Ascending aorta (tissue), 2 donors: ENCODE measurements around the gene LCK. TPM values are rescaled to one million over a fixed set of nuclear protein-coding genes. Genes with fewer than 3 reads are reported as not detected.

Experiments used
- DNase-seq, 2 donors: peaks; one replicate each; pipeline ENCODE4 v3.0.0-alpha.2; 2019; ENCODE audit warnings: low spot score in 2 of 2
- H3K27ac ChIP-seq, 2 donors: fragments of 200-600 bp; sonication (generic); one replicate each; pipeline ENCODE4 v1.5.1; 2016 to 2017; ENCODE audit warnings: mild to moderate bottlenecking in 1 of 2
- H3K27me3 ChIP-seq: fragments of 200-600 bp; sonication (generic); one replicate; pipeline ENCODE4 v1.5.1; 2017
- H3K36me3 ChIP-seq, 2 donors: fragments of 200-600 bp; sonication (generic); one replicate each; pipeline ENCODE4 v1.5.1; 2016
- H3K4me1 ChIP-seq, 2 donors: fragments of 200-600 bp; sonication (generic); one replicate each; pipeline ENCODE4 v1.5.1; 2016 to 2017; ENCODE audit warnings: mild to moderate bottlenecking in 1 of 2
- H3K4me3 ChIP-seq, 2 donors: fragments of 200-600 bp; sonication (generic); one replicate each; pipeline ENCODE4 v1.5.1; 2016 to 2017; ENCODE audit warnings: mild to moderate bottlenecking in 1 of 2
- H3K9me3 ChIP-seq, 2 donors: fragments of 200-600 bp; sonication (generic); one replicate each; pipeline ENCODE4 v1.5.1; 2016
- intact Hi-C: fragments of 100-400 bp; cut with DNase I; formaldehyde crosslinking; loops from one replicate; pipeline ENCODE4 v1.15.1; 2023
- total RNA-seq: library from RNA; depleted of rRNA; stranded (reverse); fragments of >200 nt; gene quantifications from one replicate; pipeline ENCODE4 v1.1.0, GENCODE V29; 2016
- TF ChIP-seq, protein P1 (sequence below), 3 experiments: fragments of 200-600 bp in 2 of 3; fragments of 450-650 bp in 1 of 3; sonication (generic) in 2 of 3; IDR thresholded peaks; one replicate each; pipeline ENCODE4 v1.5.1; 2016 to 2019; ENCODE audit warnings: antibody characterized with exemption in 3 of 3, mild to moderate bottlenecking in 1 of 3, moderate library complexity in 1 of 3

The LCK gene
- not detected for total RNA-seq

DNA sequence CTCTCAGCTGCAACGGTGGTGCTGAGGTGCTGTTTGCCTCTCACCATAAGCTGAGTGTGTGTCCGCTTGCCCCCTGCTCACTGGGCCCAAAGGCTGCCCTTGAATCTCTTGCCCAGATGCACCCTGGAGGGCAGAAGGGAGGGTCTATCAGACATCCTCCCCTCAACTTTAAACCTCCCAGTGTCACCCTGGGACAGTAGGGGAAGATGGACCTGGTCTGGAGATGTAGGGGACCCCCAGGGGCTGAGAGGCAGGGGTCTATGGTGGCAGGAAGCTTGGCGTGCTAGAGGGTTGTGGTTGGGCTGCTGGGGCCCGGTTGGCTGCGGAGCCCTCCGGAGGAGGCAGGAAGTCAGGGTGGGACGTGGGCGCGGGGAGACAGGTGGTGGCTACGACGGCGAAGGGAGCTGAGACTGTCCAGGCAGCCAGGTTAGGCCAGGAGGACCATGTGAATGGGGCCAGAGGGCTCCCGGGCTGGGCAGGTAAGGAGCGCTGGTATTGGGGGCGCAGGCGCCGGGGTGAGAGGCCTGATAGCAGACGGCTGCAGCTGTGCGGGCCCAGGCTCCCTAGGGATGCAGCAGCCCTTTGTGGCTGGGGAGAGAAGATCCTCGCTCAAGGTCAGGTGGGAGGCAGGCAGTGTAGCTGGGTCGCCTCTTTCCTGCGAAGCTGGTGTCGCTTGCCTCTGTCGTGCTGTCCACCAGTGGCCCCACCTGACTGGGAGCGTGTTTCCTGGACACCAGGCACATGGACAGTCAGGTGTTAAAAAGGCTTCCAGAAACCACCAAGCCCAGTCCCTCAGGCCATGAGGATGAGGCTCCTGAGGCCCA lies at the start of gene LCK:
Gene LCK, plus strand, starts transcription at position 373 of the 824 bp plus-strand sequence. CDS start 23,065 bp downstream, outside the sequence.
- no peak for DNase-seq
- intact Hi-C loops, result no loop called here
- TF ChIP-seq, protein P1, sequence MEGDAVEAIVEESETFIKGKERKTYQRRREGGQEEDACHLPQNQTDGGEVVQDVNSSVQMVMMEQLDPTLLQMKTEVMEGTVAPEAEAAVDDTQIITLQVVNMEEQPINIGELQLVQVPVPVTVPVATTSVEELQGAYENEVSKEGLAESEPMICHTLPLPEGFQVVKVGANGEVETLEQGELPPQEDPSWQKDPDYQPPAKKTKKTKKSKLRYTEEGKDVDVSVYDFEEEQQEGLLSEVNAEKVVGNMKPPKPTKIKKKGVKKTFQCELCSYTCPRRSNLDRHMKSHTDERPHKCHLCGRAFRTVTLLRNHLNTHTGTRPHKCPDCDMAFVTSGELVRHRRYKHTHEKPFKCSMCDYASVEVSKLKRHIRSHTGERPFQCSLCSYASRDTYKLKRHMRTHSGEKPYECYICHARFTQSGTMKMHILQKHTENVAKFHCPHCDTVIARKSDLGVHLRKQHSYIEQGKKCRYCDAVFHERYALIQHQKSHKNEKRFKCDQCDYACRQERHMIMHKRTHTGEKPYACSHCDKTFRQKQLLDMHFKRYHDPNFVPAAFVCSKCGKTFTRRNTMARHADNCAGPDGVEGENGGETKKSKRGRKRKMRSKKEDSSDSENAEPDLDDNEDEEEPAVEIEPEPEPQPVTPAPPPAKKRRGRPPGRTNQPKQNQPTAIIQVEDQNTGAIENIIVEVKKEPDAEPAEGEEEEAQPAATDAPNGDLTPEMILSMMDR (IDR thresholded peaks at IDR 0.05), result no peak
- H3K4me3 ChIP-seq, result no peak within 1 kb of the TSS
- no peaks in the 10 kb centered on the region for H3K36me3 ChIP-seq
- peak within 1 kb of the TSS in 1 of 2 donors; percentile 21 for H3K27ac ChIP-seq
- no peaks in the 10 kb centered on the region for H3K9me3 ChIP-seq
- H3K27me3 ChIP-seq, result no peaks in the 10 kb centered on the region
- H3K4me1 ChIP-seq, result peaks cover 0 to 5% of the 10 kb centered on the region in 2 donors

DNA sequence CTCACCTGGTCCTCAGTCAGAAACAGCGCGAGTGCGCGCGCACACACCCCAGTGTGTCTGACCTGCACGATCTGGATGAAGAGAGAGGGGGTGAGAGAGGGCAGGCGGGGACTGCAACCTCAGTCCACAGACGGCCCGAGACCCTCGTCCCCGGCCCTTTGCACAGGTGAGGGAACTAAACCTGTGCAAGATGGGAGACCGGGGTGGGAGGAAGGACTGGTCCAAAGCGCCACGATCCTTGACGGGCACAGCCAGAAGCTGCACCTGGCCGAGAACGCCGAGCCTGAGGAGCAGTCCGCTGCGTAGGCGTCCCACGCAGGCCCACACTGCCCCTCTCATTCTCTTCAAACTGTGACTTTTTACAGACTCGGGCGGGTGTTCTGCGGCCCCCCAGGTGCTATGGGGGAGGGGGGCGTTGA lies 46.1 kb upstream of the LCK start:
- DNase-seq, result no peak
- peaks cover 2 to 16% of the 10 kb centered on the region in 2 donors for H3K4me1 ChIP-seq
- intact Hi-C loops, result loop anchor here (5.0 kb wide), 1 partner anchor 87 kb away; the partner anchor contains the start of gene HDAC1
- H3K36me3 ChIP-seq, result no peaks in the 10 kb centered on the region
- TF ChIP-seq, protein P1 (IDR thresholded peaks at IDR 0.05), result no peak
- H3K4me3 ChIP-seq, result peak overlapping the region; percentile 52 to 86
- H3K9me3 ChIP-seq, result no peaks in the 10 kb centered on the region
- H3K27ac ChIP-seq, result no peak overlapping the region
- no peaks in the 10 kb centered on the region for H3K27me3 ChIP-seq

DNA sequence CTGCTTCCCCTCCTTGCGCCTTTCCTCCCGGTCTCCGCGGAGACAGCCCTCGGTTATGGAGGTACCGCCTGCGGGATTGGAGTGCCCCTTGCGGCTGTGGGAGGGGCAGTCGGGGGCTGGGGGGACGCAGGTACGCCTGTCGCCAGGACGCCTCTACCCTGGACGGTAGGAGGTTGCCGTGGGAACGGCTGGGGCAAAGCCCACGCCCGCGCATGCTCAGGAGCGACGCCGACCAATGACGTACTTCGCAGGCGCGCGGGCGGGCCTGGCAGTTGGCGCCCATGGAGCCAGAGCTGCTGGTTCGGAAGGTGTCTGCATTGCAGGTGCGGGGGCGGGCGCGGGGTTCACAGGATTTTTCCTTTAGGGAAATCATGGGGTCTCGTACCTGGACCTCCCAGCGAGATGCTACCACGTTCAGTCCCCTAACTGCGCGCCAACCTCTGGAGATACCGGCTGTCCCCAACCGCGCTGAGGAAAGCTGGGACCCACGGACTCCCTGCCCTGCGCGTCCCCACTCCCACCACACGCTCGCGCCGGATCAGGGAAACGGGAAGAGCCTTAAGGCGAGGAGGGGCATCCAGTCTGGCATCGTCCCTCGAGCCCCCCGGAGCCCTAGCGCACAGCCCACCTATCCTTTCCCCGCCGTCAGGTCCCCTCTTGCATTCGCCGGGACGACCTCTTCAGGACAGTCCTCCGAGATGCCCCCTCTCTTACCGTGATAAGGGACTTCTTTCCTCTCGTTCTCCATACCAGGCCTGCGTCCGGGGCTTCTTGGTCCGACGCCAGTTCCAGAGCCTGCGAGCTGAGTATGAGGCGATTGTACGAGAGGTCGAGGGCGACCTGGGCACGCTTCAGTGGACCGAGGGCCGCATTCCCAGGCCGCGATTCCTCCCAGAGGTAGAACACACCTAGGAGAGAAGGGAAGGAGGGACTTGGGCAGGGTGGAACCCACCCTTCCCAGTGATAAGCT lies 45.4 kb upstream of the LCK start, which contains the start of gene IQCC:
Gene IQCC, plus strand, starts transcription at position 271 of the 970 bp plus-strand sequence. Its CDS starts 11 bp downstream, at position 282.
- H3K27me3 ChIP-seq, result no peaks in the 10 kb centered on the region
- H3K9me3 ChIP-seq, result no peaks in the 10 kb centered on the region
- TF ChIP-seq, protein P1 (IDR thresholded peaks at IDR 0.05), result no peak
- H3K4me1 ChIP-seq, result peaks cover 0 to 15% of the 10 kb centered on the region in 2 donors
- peak; percentile 39 to 91 for DNase-seq
- H3K36me3 ChIP-seq, result no peaks in the 10 kb centered on the region
- H3K27ac ChIP-seq, result peak within 1 kb of the TSS in 1 of 2 donors; percentile 22
- intact Hi-C loops, result no loop called here
- H3K4me3 ChIP-seq, result peak within 1 kb of the TSS; percentile 52 to 86

DNA sequence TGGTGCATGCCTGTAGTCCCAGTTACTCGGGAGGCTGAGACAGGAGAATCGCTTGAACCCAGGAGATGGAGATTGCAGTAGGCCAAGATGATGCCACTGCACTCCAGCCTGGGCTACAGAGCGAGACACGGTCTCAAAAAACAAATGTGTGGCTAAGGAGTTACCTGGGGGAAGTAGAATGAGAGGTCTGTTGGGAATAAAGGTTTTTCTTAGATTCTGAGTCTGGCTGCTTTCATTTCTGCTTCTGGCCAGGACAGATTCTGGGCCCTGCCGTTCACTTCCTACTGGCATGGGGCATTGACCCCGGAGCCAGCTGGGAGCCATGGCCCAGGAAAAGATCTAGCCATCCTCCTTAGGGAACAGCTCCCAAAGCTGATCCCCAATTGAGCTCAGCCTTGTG lies 42.6 kb upstream of the LCK start:
- Histone ChIP-seq H3K4me1 (peaks cover 0 to 7% of the 10 kb centered on the region in 2 donors), H3K4me3 (no peak overlapping the region), H3K36me3 (no peaks in the 10 kb centered on the region), H3K9me3 (no peaks in the 10 kb centered on the region), H3K27me3 (no peaks in the 10 kb centered on the region), H3K27ac (no peak overlapping the region)
- TF ChIP-seq, protein P1 (IDR thresholded peaks at IDR 0.05), result no peak
- no peak for DNase-seq
- intact Hi-C loops, result no loop called here

DNA sequence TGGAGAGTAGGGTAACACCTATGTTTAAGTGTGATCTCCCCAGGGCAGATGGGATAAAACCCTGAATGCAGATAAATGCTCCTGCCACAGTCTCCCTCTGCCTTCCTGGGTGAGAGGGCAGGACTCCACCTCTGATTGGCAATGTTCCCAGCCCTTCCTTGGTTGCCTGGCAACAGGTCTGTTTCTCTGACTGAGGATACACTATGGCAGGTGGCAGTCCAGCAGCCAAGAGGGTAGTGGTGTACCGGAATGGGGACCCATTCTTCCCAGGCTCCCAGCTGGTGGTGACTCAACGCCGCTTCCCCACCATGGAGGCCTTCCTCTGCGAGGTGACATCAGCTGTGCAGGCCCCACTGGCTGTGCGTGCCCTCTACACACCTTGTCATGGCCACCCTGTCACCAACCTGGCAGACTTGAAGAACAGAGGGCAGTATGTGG lies 42.2 kb upstream of the LCK start, which contains the start of gene DCDC2B:
Gene DCDC2B, plus strand, starts transcription at position 199 of the 438 bp plus-strand sequence. Its CDS starts 5 bp downstream, at position 204.
- Histone ChIP-seq H3K27ac (no peak within 1 kb of the TSS), H3K4me3 (no peak within 1 kb of the TSS), H3K27me3 (no peaks in the 10 kb centered on the region), H3K4me1 (peaks cover 0 to 7% of the 10 kb centered on the region in 2 donors), H3K9me3 (no peaks in the 10 kb centered on the region), H3K36me3 (peaks cover under 1 to 3% of the 10 kb centered on the region in 2 donors)
- intact Hi-C loops, result no loop called here
- DNase-seq, result no peak
- TF ChIP-seq, protein P1 (IDR thresholded peaks at IDR 0.05), result no peak
